ENCODE results near the gene SH2B2. TPM values are rescaled to one million over a fixed set of nuclear protein-coding genes. Genes with fewer than 3 reads are reported as not detected.

SH2B2 gene
- polyA plus RNA-seq, 1 donor from 2014 or later, result 27.3 TPM

- no peak overlapping the region for H3K9ac ChIP-seq (ENCODE audit: low read length)
- no peaks in the 10 kb centered on the region for H3K79me2 ChIP-seq (replicated peaks; ENCODE audit: insufficient read depth, low read length)
- no peak overlapping the region for H3K4me2 ChIP-seq (ENCODE audit: low read length)
- no peaks in the 10 kb centered on the region for H3K9me2 ChIP-seq (ENCODE audit: insufficient read depth, low read length)
- no peaks in the 10 kb centered on the region for H3F3A ChIP-seq (ENCODE audit: insufficient read depth, low read length, poor library complexity, severe bottlenecking)
- H3K9me3 ChIP-seq (ENCODE audit: low read length), result no peaks in the 10 kb centered on the region
- no peaks in the 10 kb centered on the region for H4K20me1 ChIP-seq (ENCODE audit: insufficient read depth)
- no peaks in the 10 kb centered on the region for H3K27me3 ChIP-seq (ENCODE audit: insufficient read depth, low read depth, low read length)
- H3K27ac ChIP-seq (ENCODE audit: low read length), result no peak overlapping the region
- H3K36me3 ChIP-seq (ENCODE audit: insufficient read depth, low read length), result no peaks in the 10 kb centered on the region
- no peak for TF ChIP-seq POLR2AphosphoS5 (IDR thresholded peaks at IDR 0.05)
- TF ChIP-seq MXI1 (conservative IDR thresholded peaks at IDR 0.05; ENCODE audit: poor library complexity, severe bottlenecking), result no peak
- TF ChIP-seq EZH2 (IDR thresholded peaks at IDR 0.05; ENCODE audit: borderline replicate concordance, insufficient read depth, low read length, poor library complexity, severe bottlenecking), result no peak
- no peak for TF ChIP-seq EP300 (conservative IDR thresholded peaks at IDR 0.05; ENCODE audit: poor library complexity, severe bottlenecking)
- TF ChIP-seq TAF1 (IDR thresholded peaks at IDR 0.05; ENCODE audit: low read depth), result no peak
- TF ChIP-seq, protein P1, sequence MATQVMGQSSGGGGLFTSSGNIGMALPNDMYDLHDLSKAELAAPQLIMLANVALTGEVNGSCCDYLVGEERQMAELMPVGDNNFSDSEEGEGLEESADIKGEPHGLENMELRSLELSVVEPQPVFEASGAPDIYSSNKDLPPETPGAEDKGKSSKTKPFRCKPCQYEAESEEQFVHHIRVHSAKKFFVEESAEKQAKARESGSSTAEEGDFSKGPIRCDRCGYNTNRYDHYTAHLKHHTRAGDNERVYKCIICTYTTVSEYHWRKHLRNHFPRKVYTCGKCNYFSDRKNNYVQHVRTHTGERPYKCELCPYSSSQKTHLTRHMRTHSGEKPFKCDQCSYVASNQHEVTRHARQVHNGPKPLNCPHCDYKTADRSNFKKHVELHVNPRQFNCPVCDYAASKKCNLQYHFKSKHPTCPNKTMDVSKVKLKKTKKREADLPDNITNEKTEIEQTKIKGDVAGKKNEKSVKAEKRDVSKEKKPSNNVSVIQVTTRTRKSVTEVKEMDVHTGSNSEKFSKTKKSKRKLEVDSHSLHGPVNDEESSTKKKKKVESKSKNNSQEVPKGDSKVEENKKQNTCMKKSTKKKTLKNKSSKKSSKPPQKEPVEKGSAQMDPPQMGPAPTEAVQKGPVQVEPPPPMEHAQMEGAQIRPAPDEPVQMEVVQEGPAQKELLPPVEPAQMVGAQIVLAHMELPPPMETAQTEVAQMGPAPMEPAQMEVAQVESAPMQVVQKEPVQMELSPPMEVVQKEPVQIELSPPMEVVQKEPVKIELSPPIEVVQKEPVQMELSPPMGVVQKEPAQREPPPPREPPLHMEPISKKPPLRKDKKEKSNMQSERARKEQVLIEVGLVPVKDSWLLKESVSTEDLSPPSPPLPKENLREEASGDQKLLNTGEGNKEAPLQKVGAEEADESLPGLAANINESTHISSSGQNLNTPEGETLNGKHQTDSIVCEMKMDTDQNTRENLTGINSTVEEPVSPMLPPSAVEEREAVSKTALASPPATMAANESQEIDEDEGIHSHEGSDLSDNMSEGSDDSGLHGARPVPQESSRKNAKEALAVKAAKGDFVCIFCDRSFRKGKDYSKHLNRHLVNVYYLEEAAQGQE (IDR thresholded peaks at IDR 0.05; ENCODE audit: borderline replicate concordance), result no peak
- no peak for TF ChIP-seq RAD21 (conservative IDR thresholded peaks at IDR 0.05)
- TF ChIP-seq, protein P2, sequence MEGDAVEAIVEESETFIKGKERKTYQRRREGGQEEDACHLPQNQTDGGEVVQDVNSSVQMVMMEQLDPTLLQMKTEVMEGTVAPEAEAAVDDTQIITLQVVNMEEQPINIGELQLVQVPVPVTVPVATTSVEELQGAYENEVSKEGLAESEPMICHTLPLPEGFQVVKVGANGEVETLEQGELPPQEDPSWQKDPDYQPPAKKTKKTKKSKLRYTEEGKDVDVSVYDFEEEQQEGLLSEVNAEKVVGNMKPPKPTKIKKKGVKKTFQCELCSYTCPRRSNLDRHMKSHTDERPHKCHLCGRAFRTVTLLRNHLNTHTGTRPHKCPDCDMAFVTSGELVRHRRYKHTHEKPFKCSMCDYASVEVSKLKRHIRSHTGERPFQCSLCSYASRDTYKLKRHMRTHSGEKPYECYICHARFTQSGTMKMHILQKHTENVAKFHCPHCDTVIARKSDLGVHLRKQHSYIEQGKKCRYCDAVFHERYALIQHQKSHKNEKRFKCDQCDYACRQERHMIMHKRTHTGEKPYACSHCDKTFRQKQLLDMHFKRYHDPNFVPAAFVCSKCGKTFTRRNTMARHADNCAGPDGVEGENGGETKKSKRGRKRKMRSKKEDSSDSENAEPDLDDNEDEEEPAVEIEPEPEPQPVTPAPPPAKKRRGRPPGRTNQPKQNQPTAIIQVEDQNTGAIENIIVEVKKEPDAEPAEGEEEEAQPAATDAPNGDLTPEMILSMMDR (IDR thresholded peaks at IDR 0.05; ENCODE audit: poor library complexity, severe bottlenecking), result no peak
- TF ChIP-seq SMC3 (conservative IDR thresholded peaks at IDR 0.05; ENCODE audit: poor library complexity), result no peak
- H2AFZ ChIP-seq (ENCODE audit: low read depth, low read length), result no peak overlapping the region
- H3K4me3 ChIP-seq (ENCODE audit: low read length), result no peak overlapping the region
These were observed 30.8 kb upstream of the SH2B2 start for GRCh38 chr7:102255916-102256315.

GRCh38 chr7:102258073-102258748 is 28.5 kb upstream of the SH2B2 start:
- no peak overlapping the region for H3K27ac ChIP-seq (ENCODE audit: low read length)
- H3K4me3 ChIP-seq (ENCODE audit: low read length), result no peak overlapping the region
- H3K9me2 ChIP-seq (ENCODE audit: insufficient read depth, low read length), result no peaks in the 10 kb centered on the region
- no peak for TF ChIP-seq POLR2AphosphoS5 (IDR thresholded peaks at IDR 0.05)
- TF ChIP-seq RAD21 (conservative IDR thresholded peaks at IDR 0.05), result no peak
- TF ChIP-seq MXI1 (conservative IDR thresholded peaks at IDR 0.05; ENCODE audit: poor library complexity, severe bottlenecking), result no peak
- TF ChIP-seq SMC3 (conservative IDR thresholded peaks at IDR 0.05; ENCODE audit: poor library complexity), result no peak
- TF ChIP-seq, protein P1 (IDR thresholded peaks at IDR 0.05; ENCODE audit: borderline replicate concordance), result no peak
- TF ChIP-seq EZH2 (IDR thresholded peaks at IDR 0.05; ENCODE audit: borderline replicate concordance, insufficient read depth, low read length, poor library complexity, severe bottlenecking), result no peak
- TF ChIP-seq TAF1 (IDR thresholded peaks at IDR 0.05; ENCODE audit: low read depth), result no peak
- TF ChIP-seq, protein P2 (IDR thresholded peaks at IDR 0.05; ENCODE audit: poor library complexity, severe bottlenecking), result no peak
- no peak for TF ChIP-seq EP300 (conservative IDR thresholded peaks at IDR 0.05; ENCODE audit: poor library complexity, severe bottlenecking)
- H2AFZ ChIP-seq (ENCODE audit: low read depth, low read length), result no peak overlapping the region
- no peaks in the 10 kb centered on the region for H3F3A ChIP-seq (ENCODE audit: insufficient read depth, low read length, poor library complexity, severe bottlenecking)
- H3K9me3 ChIP-seq (ENCODE audit: low read length), result no peaks in the 10 kb centered on the region
- H3K36me3 ChIP-seq (ENCODE audit: insufficient read depth, low read length), result no peaks in the 10 kb centered on the region
- H4K20me1 ChIP-seq (ENCODE audit: insufficient read depth), result no peaks in the 10 kb centered on the region
- no peak overlapping the region for H3K9ac ChIP-seq (ENCODE audit: low read length)
- no peaks in the 10 kb centered on the region for H3K79me2 ChIP-seq (replicated peaks; ENCODE audit: insufficient read depth, low read length)
- H3K4me2 ChIP-seq (ENCODE audit: low read length), result no peak overlapping the region
- H3K27me3 ChIP-seq (ENCODE audit: insufficient read depth, low read depth, low read length), result no peaks in the 10 kb centered on the region

Data from neural cell (in vitro differentiated cells).